ENCODE data around the gene CFAP46.

DNA sequence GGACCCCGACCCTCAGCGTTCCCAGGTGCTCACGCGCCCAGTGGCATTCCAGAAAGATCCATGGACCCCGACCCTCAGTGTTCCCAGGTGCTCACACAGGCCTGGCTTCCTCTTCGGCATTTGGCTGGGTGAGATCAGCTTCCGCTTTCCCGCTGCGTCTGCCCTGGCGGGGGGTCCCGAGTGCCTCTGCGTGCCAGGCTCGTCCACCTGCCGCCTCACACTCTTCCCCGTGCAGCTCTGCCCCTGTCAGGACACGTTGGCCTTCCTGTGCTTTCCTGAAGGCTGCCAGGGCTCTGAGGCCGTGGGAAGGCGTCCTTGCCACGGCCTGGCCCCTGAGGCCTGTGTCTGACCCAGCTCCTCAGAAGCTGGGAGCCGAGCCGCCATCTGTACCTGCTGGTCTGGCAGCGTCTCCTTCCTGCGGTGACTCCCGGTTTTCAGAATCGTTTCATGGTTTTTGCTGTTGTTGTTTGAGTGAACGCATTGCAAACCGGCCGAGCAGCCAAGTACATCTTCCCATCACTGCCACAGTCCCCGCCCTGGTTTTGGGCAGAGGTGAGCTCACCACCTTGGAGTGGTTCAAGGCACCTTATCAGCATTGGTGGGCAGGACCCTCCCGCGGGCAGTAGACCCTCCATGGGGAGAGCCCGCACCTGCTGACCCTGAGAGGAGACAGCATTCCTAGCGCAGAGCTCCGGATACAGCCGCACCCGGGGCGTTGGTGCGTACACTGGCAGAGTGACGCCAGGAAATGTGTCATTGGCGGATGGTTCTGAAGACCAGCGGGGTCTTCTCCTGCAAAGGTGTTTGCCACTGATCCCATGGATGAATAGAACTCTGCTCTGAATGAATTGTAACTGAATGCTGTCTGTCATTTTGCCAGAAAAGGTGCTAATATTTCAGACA is 173.8 kb downstream of the CFAP46 start:
- TF ChIP-seq, protein P1, sequence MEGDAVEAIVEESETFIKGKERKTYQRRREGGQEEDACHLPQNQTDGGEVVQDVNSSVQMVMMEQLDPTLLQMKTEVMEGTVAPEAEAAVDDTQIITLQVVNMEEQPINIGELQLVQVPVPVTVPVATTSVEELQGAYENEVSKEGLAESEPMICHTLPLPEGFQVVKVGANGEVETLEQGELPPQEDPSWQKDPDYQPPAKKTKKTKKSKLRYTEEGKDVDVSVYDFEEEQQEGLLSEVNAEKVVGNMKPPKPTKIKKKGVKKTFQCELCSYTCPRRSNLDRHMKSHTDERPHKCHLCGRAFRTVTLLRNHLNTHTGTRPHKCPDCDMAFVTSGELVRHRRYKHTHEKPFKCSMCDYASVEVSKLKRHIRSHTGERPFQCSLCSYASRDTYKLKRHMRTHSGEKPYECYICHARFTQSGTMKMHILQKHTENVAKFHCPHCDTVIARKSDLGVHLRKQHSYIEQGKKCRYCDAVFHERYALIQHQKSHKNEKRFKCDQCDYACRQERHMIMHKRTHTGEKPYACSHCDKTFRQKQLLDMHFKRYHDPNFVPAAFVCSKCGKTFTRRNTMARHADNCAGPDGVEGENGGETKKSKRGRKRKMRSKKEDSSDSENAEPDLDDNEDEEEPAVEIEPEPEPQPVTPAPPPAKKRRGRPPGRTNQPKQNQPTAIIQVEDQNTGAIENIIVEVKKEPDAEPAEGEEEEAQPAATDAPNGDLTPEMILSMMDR (IDR thresholded peaks at IDR 0.05; ENCODE audit: insufficient read depth, low read depth, low read length) = no peak
- TF ChIP-seq EZH2 (IDR thresholded peaks at IDR 0.05; ENCODE audit: insufficient read depth, low read length) = no peak

Data from astrocyte (in vitro differentiated cells and primary cell).